GM21447 (cell line): ENCODE results near the gene ACTA1.
"Not testable (repeated sequence)": the region's sequence is repeated elsewhere in the genome, so short reads cannot be mapped to it uniquely, and the experiment has no call there.

Experiments
- ATAC-seq: cut with Tn5 transposase; IDR thresholded peaks from one replicate; pipeline ENCODE4 v1.9.1; 2021; ENCODE audit not compliant: unreplicated experiment

The ACTA1 gene

DNA sequence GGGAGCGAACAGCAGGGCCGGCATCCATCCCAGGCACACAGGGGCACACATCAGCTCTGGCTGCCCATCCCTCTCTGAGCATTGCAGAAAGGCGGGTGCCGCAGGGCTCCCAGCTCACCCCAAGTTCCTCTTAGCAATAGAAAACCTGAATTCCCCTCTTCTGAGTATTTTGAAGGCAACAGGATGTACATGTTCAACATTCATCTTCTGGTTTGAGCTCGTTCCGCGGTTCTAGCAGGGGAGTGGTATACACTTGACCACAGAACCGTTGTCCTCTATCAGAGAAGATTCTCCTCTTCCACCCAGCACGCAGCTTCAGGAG is 23.6 kb downstream of the ACTA1 start:
- ATAC-seq, result no peak

DNA sequence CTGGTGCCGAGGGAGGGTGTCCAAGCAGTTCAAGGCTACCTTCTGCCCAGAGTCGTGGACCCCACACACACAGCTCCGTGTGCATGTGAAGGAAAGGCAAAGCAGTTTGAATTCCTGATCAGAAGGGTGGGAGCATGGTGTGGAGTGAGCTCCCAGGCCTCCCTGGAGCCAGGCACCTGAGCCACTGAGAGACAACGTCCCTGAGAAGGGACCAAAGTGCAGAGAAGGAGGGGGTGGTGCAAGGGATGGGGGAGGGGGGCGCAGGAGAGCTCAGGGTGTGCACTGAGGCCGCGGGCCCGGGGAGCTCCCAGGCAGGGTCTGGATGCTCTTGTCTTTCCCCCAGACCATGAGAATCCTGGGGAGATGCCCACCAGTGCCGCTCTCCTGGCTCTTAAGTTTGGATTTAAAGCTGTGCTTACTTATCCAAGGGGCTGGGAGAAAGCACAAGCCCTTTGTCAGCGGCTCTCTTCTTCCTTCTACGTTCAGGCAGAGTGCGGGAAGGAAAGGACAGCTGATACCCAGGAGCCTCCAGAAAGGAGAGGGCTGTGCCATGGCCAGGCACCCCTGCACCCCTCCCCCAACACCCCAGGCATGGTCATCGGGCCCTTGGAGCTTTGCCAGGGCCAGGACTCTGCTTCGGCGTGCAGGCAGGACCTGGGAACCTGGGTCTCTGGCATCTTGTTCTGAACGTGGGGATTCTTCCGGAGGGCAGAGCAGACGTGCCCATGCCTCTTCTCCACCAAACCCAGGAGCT is 24.1 kb downstream of the ACTA1 start:
- ATAC-seq, result no peak

DNA sequence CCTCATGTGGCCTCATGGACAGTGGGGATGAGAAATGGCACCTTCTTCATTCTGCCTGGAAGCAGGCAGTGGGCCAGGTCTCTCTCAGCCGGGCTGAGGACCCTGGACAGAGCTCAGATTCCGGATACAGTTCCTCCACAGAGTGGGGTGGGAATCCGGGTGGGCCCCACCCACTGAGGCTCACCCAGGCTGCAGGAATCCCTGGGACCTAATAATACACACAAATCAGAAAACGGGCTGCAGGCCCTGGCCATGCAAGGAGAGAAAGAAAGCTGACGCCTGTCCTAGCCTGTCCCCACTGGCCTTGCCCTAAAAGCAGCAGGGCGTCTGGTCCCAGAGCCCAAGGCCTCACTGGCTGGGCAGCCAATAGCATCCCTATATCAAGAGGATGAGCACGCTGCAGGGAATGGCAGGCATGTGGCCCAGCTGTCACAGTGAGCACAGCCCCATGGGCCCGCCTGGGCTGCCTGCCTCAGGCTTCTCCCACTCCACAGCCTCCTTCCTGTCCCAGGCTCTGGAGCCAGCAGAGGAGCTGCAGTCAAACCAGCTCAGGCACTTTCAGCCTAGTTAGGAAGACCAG is 25.3 kb downstream of the ACTA1 start:
- no peak for ATAC-seq

DNA sequence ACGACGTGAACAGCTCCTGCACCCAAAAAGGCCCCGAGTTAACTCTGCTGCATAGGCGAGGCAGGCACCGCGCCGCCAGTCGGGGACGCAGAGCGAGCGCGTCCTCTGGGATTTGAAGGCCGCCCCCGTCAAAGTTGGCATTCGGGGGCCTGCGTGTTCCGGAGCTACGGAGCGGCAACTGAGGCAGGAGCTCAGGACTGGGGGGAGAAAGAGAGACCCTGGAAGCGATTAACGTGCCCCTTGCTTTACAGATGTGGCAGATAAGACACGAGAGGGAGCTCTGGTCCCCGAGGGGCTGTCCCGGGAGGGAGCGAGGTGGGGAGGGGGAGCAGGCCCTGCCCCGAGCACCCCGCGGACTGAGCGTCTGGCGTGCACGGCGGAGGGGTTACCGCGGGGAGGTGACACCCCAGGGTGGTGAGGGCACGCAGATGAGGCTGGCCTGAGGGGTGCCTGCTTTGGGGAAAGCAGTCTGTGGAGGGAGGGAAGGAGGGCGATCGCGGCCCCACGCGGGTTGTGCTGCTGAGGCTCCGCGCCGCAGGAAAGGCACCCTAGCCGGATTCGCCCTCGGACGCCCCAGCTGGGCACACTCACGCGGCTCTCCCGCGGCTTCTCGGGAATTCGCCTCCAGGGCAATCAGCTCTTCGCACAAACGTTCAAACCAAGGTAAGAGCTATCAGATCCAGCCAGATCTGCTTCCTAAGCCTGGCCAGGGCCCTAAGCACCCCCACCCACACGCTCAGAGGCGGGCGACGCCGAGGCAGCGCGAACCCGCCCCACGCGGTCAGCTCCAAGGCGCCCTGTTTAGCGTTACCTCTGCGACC is 26.5 kb downstream of the ACTA1 start:
- ATAC-seq, result no peak

DNA sequence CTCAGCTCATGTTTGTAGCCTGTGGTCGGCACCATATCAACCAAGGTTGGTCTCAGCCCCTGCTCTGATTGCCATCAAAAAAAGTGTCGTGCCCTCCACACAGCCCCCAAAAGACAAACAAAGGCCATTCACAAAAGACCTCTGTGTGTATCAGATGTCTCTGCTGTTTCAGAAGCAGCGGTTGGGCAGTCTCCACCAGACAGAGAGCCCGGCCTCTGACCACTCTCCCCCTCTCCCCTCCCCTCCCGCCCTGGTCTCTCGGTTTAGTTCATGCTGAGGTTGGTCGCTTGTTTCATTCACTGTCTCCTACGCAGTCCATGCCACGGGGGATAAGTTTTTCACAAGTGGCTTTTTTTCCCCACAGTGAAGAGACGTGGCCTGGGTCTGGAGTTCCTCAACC is 27.1 kb downstream of the ACTA1 start:
- ATAC-seq, result no peak

DNA sequence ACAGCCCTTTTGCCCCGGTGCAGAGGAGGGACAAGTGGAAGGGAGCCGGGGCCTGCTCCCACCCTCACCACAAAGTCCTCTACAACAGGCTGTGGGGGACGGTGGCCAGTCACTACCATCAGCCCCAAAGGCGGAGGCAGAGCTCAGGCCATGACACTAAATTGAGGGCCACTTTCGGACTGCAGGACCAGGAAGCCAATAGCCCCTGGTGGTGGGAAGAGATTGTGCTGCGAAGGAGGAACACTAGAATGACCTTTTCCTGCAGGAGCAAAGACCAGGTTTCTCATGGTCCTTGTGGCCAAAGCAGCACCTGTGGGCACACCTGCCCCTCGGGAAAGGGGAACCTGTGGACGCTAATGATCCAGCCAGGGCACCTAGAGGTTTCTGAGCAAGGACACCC is 30.3 kb downstream of the ACTA1 start:
- ATAC-seq, result no peak

DNA sequence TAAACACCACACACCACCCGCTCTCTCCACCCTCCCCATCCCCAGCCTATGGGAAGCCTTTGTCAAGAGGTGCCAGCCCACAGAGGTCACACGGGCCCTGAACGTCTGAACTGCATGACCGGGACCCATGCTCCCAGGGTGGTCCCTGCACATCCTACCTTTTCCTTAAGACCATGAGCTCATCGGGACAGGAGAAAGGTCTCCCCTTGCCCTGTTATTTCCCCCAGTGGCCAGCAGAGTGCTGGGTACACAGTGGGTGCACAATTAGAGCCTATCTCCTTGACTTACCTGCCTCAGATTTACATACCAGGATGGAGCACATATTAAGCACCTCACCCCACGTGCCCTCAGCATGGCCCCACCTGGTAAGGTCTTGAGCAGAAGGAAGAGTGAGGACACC is 30.9 kb downstream of the ACTA1 start:
- ATAC-seq, result no peak

DNA sequence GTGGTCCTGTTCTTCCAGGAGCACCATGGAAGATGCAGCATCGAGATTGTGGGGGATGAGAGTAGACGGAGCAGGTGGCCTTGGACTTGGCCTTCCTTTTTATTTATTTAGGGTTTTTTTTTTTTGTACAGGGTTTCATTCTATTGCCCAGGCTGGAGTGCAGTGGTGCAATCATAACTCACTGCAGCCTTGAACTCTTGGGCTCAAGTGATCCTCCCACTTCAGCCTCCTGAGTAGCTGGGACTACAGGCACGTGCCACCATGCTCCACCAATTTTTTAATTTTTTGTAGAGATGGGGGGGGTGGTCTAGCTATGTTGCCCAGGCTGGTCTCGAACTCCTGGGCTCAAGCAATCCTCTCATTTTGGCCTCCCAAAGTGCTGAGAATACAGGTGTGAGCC is 31.6 kb downstream of the ACTA1 start:
- not testable (repeated sequence) for ATAC-seq

DNA sequence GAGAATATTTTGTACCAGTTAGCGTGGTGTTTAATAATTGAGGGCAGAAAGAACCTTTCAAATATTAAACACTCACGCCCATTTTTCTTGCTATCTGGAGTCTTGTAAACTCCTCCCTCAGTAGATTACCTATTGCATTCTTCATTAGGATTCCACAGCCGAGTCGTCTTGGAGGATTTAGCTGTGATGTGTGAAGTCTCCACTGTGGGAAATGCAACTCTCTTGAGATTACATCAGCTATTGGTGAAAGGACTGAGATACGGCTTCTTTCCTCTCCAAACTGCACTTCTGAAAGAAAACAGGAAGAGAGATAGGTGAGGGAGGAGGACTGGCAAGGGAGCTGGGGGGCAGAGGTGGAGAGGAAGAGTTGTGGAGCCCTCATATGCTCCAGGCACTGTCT is 36.1 kb downstream of the ACTA1 start:
- ATAC-seq, result no peak

DNA sequence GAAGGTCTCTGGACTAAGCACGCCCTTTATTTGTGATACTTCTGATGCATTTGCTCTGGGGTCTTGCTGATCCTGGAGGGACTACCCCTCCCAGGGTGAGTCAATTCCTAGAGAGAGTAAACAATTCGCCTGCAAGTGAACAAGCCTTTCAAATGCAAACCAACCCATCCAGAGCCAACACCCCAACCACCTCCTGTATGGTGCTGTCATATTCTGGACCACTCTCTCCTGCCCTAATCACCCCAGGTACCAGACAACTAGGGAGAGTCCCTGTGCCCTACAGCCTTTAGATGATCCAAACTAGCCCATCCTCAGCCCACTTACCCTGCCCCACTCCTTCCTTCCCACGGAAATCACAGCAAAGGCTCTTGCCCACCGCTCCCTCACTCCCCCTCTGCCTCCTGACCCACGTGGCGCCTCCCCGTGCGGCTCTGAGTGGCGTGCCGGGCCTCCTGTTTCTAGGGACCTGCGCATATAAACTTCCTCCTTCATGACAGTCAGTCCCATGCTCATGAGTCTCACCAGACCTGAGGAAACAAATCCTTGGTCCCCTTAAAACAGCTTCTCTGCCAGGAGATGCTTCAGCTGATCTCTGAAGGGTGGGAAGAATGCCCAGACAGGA is 37.2 kb downstream of the ACTA1 start:
- ATAC-seq, result no peak

DNA sequence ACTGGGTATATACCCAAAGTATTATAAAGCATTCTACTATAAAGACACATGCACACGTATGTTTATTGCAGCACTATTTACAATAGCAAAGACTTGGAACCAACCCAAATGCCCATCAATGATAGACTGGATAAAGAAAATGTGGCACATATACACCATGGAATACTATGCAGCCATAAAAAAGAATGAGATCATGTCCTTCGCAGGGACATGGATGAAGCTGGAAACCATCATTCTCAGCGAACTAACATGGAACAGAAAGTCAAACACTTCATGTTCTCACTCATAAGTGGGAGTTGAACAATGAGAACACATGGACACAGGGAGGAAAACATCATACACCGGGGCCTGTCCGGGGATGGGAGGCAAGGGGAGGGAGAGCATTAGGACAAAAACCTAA is 39.4 kb downstream of the ACTA1 start:
- not testable (repeated sequence) for ATAC-seq

DNA sequence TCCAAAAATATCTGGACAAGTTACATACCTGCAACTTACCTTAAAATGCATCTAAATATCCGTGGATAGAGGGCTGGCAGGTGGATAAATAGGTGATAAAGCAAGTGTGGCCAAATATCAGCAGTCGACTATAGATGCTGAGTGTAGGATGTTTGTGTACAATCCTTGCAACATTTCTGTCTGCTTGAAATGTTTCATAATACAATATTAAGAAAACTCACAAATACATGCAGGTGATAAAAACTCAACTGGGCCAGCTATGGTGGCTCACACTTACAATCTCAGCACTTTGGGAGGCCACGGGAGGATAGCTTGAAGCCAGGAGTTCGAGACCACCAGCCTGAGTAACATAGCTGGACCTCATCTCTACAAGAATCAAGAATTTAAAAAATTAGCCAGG is 41.0 kb downstream of the ACTA1 start:
- no peak for ATAC-seq

DNA sequence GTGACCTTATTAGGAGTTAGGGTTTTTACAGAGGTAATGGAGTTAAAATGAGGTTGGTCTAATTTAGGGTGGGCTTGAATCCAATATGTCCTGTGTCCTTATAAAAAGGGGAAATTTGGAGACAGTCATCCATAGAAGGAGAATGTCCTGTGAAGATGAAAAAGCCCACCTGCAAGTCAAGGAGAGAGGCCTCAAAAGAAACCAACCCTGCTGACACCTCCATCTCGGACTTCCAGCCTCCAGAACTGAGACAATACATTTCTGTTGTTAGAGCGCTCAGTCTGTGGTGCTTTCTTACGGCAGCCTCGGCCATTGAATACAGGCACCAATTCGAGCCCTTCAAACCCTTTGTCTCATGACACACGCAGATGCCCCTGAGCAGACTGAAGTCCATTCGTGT is 43.8 kb downstream of the ACTA1 start:
- ATAC-seq, result no peak

DNA sequence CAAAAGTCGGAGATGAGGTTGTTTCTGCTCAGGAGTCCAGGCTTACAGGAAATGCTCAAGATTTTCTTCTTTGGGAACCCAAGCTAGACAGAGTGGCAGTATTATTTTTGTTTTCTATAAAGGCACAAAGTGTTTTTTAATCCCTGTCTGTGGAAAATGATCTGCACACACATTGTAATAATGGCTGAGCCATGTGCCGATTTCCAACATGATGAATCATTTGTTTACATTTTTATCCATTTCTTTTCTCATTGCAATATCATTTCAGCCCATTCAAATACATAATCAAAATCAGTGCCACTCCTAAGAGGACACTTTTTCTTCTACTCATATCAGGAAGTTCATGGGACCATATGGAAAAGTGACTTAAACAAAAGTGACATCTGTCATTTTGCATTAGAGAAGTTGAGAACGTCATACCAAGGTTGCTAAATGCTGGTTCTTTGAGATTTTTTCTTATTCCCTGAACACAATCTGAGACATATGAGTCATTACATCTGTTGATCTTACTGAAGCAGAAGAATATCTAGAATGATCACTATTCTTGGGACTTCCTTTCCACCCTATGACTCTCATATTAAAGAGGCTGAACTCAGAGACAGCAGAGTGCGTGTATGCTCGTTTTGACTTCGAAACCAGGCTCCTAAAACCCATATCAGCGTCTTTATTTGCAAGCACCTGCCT is 44.9 kb downstream of the ACTA1 start:
- ATAC-seq, result no peak

DNA sequence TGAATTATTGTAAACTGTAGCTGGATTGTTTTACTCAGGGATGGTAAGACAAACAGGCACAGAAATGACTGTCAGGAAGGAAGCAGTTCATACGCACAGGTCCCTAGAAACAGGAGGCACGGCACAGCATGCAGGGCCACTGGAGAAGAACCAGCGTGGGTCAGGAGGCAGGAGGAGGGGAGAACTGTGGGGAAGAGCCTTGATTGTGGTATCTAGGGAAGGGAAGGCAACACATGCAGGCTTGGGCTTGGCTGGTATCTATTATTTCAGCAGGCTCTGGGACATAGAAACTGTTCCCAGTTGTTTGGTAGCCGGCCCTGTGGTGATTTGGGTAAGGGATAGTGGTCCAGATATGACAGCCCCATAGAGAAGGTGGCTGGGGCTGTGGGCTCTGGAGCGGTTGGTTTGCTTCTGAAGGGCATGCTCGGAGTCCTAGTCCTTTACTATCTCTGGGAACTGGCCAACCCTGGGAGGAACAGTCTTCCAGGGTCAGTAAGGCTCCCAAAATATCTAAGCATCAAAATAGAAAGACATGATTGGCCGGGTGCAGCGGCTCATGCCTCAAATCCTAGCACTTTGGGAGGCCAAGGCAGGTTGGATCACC is 47.9 kb downstream of the ACTA1 start:
- ATAC-seq, result no peak

DNA sequence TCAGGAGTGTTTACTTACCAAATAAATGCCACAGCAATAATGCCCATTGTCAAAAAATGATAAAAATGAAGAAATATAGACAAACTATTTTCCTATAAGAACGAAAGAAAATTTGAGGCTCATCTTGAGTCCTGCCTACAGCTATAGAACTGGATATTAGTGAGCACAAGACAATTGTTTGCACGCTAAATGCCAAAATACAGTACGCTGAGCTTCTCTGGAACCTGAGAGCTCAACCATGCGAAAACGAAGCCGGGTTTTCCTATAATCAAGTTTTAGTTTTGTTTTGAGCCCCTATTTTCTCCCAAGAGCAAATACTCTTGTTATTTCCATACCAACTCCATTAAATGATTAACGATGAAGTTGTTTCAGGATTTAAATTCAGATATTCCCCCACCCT is 49.1 kb downstream of the ACTA1 start:
- ATAC-seq, result no peak

DNA sequence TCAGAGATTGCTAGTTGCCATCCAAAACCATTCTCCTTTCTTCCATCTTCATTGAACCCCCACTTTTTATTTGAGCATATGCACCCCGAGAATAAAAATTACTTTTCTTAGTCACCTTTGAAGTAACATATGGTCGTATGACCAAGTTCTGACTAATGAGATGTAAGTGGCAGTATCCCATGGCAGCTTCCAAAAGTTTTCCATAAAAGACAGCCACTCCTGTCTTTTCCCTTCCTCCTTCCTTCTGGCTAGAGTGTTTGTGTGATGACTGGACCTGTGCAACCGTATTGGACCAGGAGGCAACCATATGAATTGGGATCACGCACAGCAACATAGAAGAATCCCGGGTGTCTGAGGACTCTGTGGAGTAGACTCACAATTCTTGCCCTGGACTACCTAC is 49.9 kb downstream of the ACTA1 start:
- ATAC-seq, result no peak

DNA sequence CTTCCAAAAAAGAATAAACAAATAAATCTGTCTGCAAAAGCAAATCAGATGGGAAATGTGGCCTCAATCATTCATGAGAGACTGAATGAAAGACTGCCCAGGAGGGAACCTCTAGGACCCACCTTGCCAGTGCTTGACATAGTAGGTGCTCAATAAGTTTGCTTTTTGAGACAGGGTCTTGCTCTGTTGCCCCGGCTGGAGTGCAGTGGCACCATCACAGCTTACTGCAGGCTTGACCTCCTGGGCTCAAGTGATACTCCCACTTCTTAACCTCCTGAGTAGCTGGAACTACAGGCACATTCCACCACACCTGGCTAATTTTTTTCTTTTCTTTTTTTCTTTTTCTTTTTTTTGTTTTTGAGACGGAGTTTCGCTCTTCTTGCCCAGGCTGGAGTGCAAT is 50.7 kb downstream of the ACTA1 start:
- no peak for ATAC-seq
